Lower leg skin (tissue), 4 donors: ENCODE data around the gene COPS7A. TPM values are rescaled to one million over a fixed set of nuclear protein-coding genes. Genes with fewer than 3 reads are reported as not detected.
"Not testable (repeated sequence)": the region's sequence is repeated elsewhere in the genome, so short reads cannot be mapped to it uniquely, and the experiment has no call there.

Source experiments
- DNase-seq, 2 donors: peaks; one replicate each; pipeline ENCODE4 v3.0.0-alpha.2; 2019; ENCODE audit warnings: low spot score in 2 of 2
- H3K4me3 ChIP-seq: fragments of 200-600 bp; sonication (generic); 2 replicates; pipeline ENCODE4 v1.5.1; 2017; ENCODE audit warnings: mild to moderate bottlenecking, low read depth; ENCODE audit not compliant: poor library complexity, severe bottlenecking
- CTCF ChIP-seq, 3 donors: fragments of 450-650 bp; IDR thresholded peaks; one replicate each; pipeline ENCODE4 v1.5.1; 2016; ENCODE audit warnings: antibody characterized with exemption in 3 of 3, mild to moderate bottlenecking in 3 of 3, moderate library complexity in 2 of 3
- POLR2A ChIP-seq, 2 donors: fragments of 450-650 bp; IDR thresholded peaks; one replicate each; pipeline ENCODE4 v1.6.1; 2016 to 2017; ENCODE audit warnings: antibody characterized with exemption in 2 of 2, mild to moderate bottlenecking in 1 of 2, moderate library complexity in 1 of 2
- WGBS, 2 donors: methylation state at CpG; one replicate each; pipeline ENCODE4 v1.1.5; 2018; 5-methylcytosine and 5-hydroxymethylcytosine counted together
- intact Hi-C: fragments of 100-400 bp; cut with DNase I; formaldehyde crosslinking; loops from one replicate; pipeline ENCODE4 v1.15.0; 2023; ENCODE audit warnings: low total_unique reads
- total RNA-seq, 4 donors: library from RNA; depleted of rRNA; stranded (reverse); fragments of >200 nt; gene quantifications; one replicate each; pipeline ENCODE4 v1.1.0, GENCODE V29; 2016

The COPS7A gene
- total RNA-seq, 4 donors from 2014 or later, result 46.3 to 64.6 (median 56.6) TPM

- intact Hi-C loops, result loop anchor here (5.0 kb wide), 1 partner anchor 83 kb away; no protein-coding TSS in a partner anchor
- 78 to 81% methylated on average over 10 of the region's 10 CpGs for WGBS, 2 donors
- DNase-seq, result no peak
- no peak for TF ChIP-seq POLR2A (IDR thresholded peaks at IDR 0.05)
- no peak for TF ChIP-seq CTCF (IDR thresholded peaks at IDR 0.05)
- no peak overlapping the region for H3K4me3 ChIP-seq
These were observed 10.9 kb downstream of the COPS7A start for GRCh38 chr12:6734506-6735387.

GRCh38 chr12:6735448-6736191 is 11.8 kb downstream of the COPS7A start:
- peak; percentile 76 to 90 for DNase-seq
- intact Hi-C loops, result loop anchor here (5.0 kb wide), 1 partner anchor 82 kb away; no protein-coding TSS in a partner anchor
- 26 to 27% methylated on average over 8 of the region's 8 CpGs for WGBS, 2 donors
- no peak for TF ChIP-seq CTCF (IDR thresholded peaks at IDR 0.05)
- TF ChIP-seq POLR2A (IDR thresholded peaks at IDR 0.05), result no peak
- no peak overlapping the region for H3K4me3 ChIP-seq

- no peak for TF ChIP-seq POLR2A (IDR thresholded peaks at IDR 0.05)
- 89 to 97% methylated on average over 5 of the region's 5 CpGs for WGBS, 2 donors
- DNase-seq, result no peak
- H3K4me3 ChIP-seq, result no peak overlapping the region
- intact Hi-C loops, result loop anchor here (5.0 kb wide), 1 partner anchor 81 kb away; no protein-coding TSS in a partner anchor
These were observed 12.9 kb downstream of the COPS7A start for GRCh38 chr12:6736754-6737153.

- DNase-seq, intact Hi-C loops, H3K4me3 ChIP-seq: not testable (repeated sequence)
- WGBS, 2 donors, result 67 to 81% methylated on average over 12 of the region's 12 CpGs
These were observed 18.2 kb downstream of the COPS7A start for GRCh38 chr12:6742080-6742479.

GRCh38 chr12:6742834-6743233 is 19.0 kb downstream of the COPS7A start:
- intact Hi-C loops, result no loop called here
- DNase-seq, result no peak
- no peak overlapping the region for H3K4me3 ChIP-seq
- 60 to 72% methylated on average over 3 of the region's 3 CpGs for WGBS, 2 donors
- no peak for TF ChIP-seq POLR2A (IDR thresholded peaks at IDR 0.05)
- TF ChIP-seq CTCF (IDR thresholded peaks at IDR 0.05), result no peak

GRCh38 chr12:6743300-6743699 is 19.5 kb downstream of the COPS7A start:
- H3K4me3 ChIP-seq, DNase-seq, intact Hi-C loops: not testable (repeated sequence)
- 57 to 59% methylated on average over 7 of the region's 7 CpGs for WGBS, 2 donors
